Adrenal gland (tissue), 12 donors: ENCODE measurements around the gene TPSB2. TPM values are rescaled to one million over a fixed set of nuclear protein-coding genes. Genes with fewer than 3 reads are reported as not detected.
"Not testable (repeated sequence)": the region's sequence is repeated elsewhere in the genome, so short reads cannot be mapped to it uniquely, and the experiment has no call there.

Source experiments
- DNase-seq, 7 donors: peaks; one replicate each; pipeline ENCODE4 v3.0.0-alpha.2; 2019 to 2020
- H3K27ac ChIP-seq, 5 donors: fragments of 200-600 bp; sonication (generic) in 4 of 5; 1 replicate in 3 of 5; 2 replicates in 2 of 5; pipeline versions ENCODE4 v1.5.1 to v1.8.0; 2016 to 2020; ENCODE audit warnings: mild to moderate bottlenecking in 1 of 5
- H3K27me3 ChIP-seq: fragments of 200-600 bp; 2 replicates; pipeline ENCODE4 v1.8.0; 2021
- H3K36me3 ChIP-seq, 2 donors: fragments of 200-600 bp; replicated peaks in 1 of 2; 1 replicate in 1 of 2; 2 replicates in 1 of 2; pipeline versions ENCODE4 v1.5.1 to v1.8.0; 2018 to 2022
- H3K4me1 ChIP-seq, 2 donors: fragments of 200-600 bp; replicated peaks in 1 of 2; 1 replicate in 1 of 2; 2 replicates in 1 of 2; pipeline versions ENCODE4 v1.5.1 to v1.8.0; 2018 to 2021
- H3K4me3 ChIP-seq, 4 donors: fragments of 200-600 bp; sonication (generic) in 3 of 4; one replicate each; pipeline ENCODE4 v1.5.1; 2016 to 2018
- H3K9me3 ChIP-seq, 3 donors: fragments of 200-600 bp; sonication (generic) in 1 of 3; replicated peaks in 1 of 3; 1 replicate in 2 of 3; 2 replicates in 1 of 3; pipeline versions ENCODE4 v1.5.1 to v1.8.0; 2016 to 2021
- CTCF ChIP-seq, 6 experiments: fragments of 450-650 bp in 4 of 6; fragments of 200-600 bp in 2 of 6; sonication (generic) in 1 of 6; IDR thresholded peaks; 1 replicate in 5 of 6; 2 replicates in 1 of 6; pipeline versions ENCODE4 v1.5.1 to v1.8.0; 2016 to 2021; ENCODE audit warnings: antibody characterized with exemption in 6 of 6, mild to moderate bottlenecking in 2 of 6, moderate library complexity in 1 of 6
- POLR2A ChIP-seq, 2 donors: fragments of 450-650 bp; IDR thresholded peaks; one replicate each; pipeline ENCODE4 v1.6.1; 2017; ENCODE audit warnings: antibody characterized with exemption in 2 of 2, mild to moderate bottlenecking in 2 of 2, moderate library complexity in 1 of 2
- WGBS, 4 donors: extraction: QIAGEN DNeasy Blood & Tissue Kit in 2 of 4; methylation state at CpG; one replicate each; pipeline versions ENCODE4 v1.1.5 to v1.1.7; 2013 to 2017; 5-methylcytosine and 5-hydroxymethylcytosine counted together
- intact Hi-C, 2 donors: fragments of 100-400 bp; cut with DNase I; formaldehyde crosslinking; loops; one replicate each; pipeline versions ENCODE4 v1.14.1 to v1.15.0; 2022 to 2023
- polyA plus RNA-seq, 3 donors: library from polyadenylated mRNA; stranded (reverse); fragments of 200-250 nt in 2 of 3; fragments of 350-450 nt in 1 of 3; fragmentation: Illumina TruSeq in 1 of 3; extraction: RNeasy Lipid Tissue Mini Kit (QIAGEN cat#74804) in 1 of 3; gene quantifications; one replicate each; pipeline ENCODE4 v1.2.3, GENCODE V29; 2013 to 2014
- total RNA-seq, 9 donors: library from RNA; depleted of rRNA in 4 of 9; stranded (reverse); fragments of >200 nt in 4 of 9; fragments of 120-200 nt in 1 of 9; fragmentation: NEBNext Ultra II Directional in 1 of 9; extraction: Animal tissue kit (Norgen Biotek cat#: 25700) in 1 of 9; gene quantifications; one replicate each; pipeline versions ENCODE4 v1.1.0 to v1.2.4, GENCODE V29; 2013 to 2023
- donor health status: healthy with polysubstance abuse.
- donor health status: Bipolar disorder and iron deficiency.
- donor health status: DM: yes; HTN: yes; CAD: no.
- donor health status: DM: no; HTN: no; CAD: no.
- donor health status: DM: no; HTN: no; CAD: no.
- donor health status: DM: yes; HTN: yes; CAD: no.

Gene TPSB2
- total and polyA plus RNA-seq, 12 donors: 0.32 to 6.6 (median 0.78) TPM; not detected in 5

DNA sequence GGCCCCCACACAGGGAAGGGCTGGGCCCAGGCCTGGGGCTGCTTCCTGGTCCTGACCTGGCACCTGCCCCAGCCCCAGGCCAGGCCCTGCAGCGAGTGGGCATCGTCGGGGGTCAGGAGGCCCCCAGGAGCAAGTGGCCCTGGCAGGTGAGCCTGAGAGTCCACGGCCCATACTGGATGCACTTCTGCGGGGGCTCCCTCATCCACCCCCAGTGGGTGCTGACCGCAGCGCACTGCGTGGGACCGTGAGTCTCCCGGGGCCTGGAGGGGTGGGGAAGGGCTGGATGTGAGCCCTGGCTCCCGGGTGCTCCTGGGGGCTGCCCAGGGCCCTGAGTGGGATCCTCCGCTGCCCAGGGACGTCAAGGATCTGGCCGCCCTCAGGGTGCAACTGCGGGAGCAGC lies 11.1 kb upstream of the TPSB2 start:
- H3K4me3 ChIP-seq, intact Hi-C loops, H3K4me1 ChIP-seq, H3K9me3 ChIP-seq, H3K27me3 ChIP-seq, H3K27ac ChIP-seq, H3K36me3 ChIP-seq: not testable (repeated sequence)
- peak in 1 of 7 donors; percentile 2 for DNase-seq
- WGBS, 4 donors: 80% methylated on average over 8 to 11 of the region's 15 CpGs; no CpG with 5 or more reads in 2 of the 4 donors

- DNase-seq: peak in 1 of 7 donors; percentile 3
- H3K36me3 ChIP-seq, H3K9me3 ChIP-seq, H3K4me1 ChIP-seq, intact Hi-C loops, H3K27ac ChIP-seq, H3K4me3 ChIP-seq, H3K27me3 ChIP-seq: not testable (repeated sequence)
- WGBS, 4 donors: 32 to 69% (median 57%) methylated on average over 5 to 7 of the region's 12 CpGs
Observed at GRCh38 chr16:1240436-1240835, 10.5 kb upstream of the TPSB2 start, which contains the start of gene TPSAB1. TSS of gene TPSAB1 (plus strand) at chr16:1240705. CDS start at chr16:1240939, 234 bp downstream.

DNA sequence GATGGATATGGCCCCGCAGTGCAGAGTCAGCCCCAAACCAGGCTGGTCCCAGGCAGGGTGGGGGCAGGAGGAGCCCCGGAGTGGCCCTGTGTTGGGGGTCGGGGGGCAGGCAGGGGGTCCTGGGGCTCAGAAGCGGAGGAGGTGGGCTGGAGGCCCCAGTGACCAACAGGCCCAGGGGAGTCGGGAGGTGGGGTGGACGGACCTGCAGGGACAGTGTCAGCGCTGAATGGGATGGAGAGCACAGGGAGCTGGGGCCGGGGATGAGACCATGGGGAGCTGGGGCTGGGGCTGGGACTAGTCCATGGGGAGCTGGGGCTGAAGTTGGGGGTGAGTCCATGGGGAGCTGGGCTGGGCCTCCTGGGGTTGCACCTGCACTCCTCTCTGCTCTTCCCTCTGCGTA lies 9.6 kb upstream of the TPSB2 start:
- peak in 1 of 7 donors; percentile 2 for DNase-seq
- 72 to 84% (median 84%) methylated on average over 6 to 7 of the region's 9 CpGs for WGBS, 4 donors

DNA sequence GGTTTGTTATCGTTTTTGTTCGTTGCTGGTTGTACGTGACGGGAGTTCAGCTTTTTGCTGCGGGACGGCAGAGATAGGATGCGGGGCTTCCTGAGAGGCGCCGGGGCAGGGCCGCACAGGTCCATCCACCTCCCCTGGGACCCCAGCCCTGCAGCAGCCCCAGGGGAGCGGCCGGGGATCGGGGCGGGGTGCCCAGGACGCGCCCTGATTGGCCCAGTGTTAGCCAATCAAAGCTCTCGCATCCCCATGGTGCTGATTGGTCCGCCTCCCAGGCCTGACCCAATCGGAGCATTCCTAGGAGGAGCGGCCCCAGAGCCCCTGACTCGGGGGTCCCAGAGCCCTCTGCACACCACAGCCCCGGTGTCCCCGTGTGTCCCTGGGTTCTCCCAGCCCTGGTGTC lies 8.9 kb upstream of the TPSB2 start:
- H3K27me3 ChIP-seq, H3K4me3 ChIP-seq, H3K27ac ChIP-seq, intact Hi-C loops, H3K4me1 ChIP-seq, H3K36me3 ChIP-seq, H3K9me3 ChIP-seq: not testable (repeated sequence)
- 48 to 68% (median 63%) methylated on average over 9 to 19 of the region's 23 CpGs for WGBS, 4 donors
- peak in 1 of 7 donors; percentile 0 for DNase-seq

More for the DNA sequence above, 9.6 kb upstream of the TPSB2 start:
- H3K9me3 ChIP-seq, H3K4me3 ChIP-seq, H3K27me3 ChIP-seq, H3K27ac ChIP-seq, H3K4me1 ChIP-seq, intact Hi-C loops, H3K36me3 ChIP-seq: not testable (repeated sequence)

- intact Hi-C loops: no loop called here
- DNase-seq: no peak
- Histone ChIP-seq H3K36me3 (no peaks in the 10 kb centered on the region), H3K4me3 (no peak overlapping the region), H3K27me3 (no peaks in the 10 kb centered on the region), H3K27ac (no peak overlapping the region), H3K9me3 (no peaks in the 10 kb centered on the region), H3K4me1 (no peaks in the 10 kb centered on the region)
- TF ChIP-seq CTCF (IDR thresholded peaks at IDR 0.05) (no peak), POLR2A (IDR thresholded peaks at IDR 0.05) (no peak)
- WGBS, 4 donors: 73 to 80% (median 77%) methylated on average over 9 of the region's 9 CpGs
Observed at GRCh38 chr16:1237990-1238389, 8.0 kb upstream of the TPSB2 start.

DNA sequence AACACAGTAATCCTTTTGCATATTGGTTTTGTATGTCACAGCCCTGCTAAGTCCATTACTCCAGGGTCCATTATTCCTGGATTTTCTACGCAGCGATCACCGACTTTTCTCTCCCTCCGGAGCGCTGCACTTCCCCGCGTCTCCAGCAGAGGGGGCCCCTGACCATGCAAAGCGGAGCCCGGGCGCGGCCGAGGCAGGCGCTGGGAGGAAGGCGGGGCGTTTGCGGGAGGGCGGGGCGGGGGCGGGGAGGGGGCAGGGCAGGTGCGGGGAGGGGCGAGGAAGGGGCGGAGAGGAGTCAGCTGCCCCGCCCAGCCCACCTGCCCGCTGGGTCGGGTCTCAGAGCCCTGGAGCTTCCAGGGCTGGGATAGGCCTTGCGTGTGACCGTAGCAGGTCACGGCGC lies 6.7 kb upstream of the TPSB2 start:
- H3K27ac ChIP-seq, H3K4me1 ChIP-seq, H3K36me3 ChIP-seq, H3K27me3 ChIP-seq, H3K9me3 ChIP-seq, intact Hi-C loops, DNase-seq, H3K4me3 ChIP-seq: not testable (repeated sequence)
- no CpG with 5 or more reads among the region's 29 CpGs for whole genome bisulfite sequencing, 4 donors

- H3K4me3 ChIP-seq, H3K4me1 ChIP-seq, H3K27me3 ChIP-seq, intact Hi-C loops, DNase-seq, H3K36me3 ChIP-seq, H3K27ac ChIP-seq, H3K9me3 ChIP-seq: not testable (repeated sequence)
- no CpG with 5 or more reads among the region's 47 CpGs for WGBS, 4 donors
Observed at GRCh38 chr16:1232049-1232748, 2.2 kb upstream of the TPSB2 start.

DNA sequence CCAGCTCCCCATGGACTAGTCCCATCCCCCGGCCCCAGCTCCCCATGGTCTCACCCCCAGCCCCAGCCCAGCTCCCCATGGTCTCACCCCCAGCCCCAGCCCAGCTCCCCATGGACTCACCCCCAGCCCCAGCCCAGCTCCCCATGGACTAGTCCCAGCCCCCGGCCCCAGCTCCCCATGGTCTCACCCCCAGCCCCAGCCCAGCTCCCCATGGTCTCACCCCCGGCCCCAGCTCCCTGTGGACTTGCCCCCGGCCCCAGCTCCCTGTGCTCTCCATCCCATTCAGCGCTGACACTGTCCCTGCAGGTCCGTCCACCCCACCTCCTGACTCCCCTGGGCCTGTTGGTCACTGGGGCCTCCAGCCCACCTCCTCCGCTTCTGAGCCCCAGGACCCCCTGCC lies 1.3 kb upstream of the TPSB2 start:
- H3K27me3 ChIP-seq, intact Hi-C loops, H3K4me1 ChIP-seq, H3K27ac ChIP-seq, H3K36me3 ChIP-seq, H3K4me3 ChIP-seq, H3K9me3 ChIP-seq: not testable (repeated sequence)
- 76 to 86% (median 80%) methylated on average over 1 to 7 of the region's 7 CpGs; no CpG with 5 or more reads in 1 of the 4 donors for WGBS, 4 donors
- peak in 2 of 7 donors; percentile 2 to 12 for DNase-seq

DNA sequence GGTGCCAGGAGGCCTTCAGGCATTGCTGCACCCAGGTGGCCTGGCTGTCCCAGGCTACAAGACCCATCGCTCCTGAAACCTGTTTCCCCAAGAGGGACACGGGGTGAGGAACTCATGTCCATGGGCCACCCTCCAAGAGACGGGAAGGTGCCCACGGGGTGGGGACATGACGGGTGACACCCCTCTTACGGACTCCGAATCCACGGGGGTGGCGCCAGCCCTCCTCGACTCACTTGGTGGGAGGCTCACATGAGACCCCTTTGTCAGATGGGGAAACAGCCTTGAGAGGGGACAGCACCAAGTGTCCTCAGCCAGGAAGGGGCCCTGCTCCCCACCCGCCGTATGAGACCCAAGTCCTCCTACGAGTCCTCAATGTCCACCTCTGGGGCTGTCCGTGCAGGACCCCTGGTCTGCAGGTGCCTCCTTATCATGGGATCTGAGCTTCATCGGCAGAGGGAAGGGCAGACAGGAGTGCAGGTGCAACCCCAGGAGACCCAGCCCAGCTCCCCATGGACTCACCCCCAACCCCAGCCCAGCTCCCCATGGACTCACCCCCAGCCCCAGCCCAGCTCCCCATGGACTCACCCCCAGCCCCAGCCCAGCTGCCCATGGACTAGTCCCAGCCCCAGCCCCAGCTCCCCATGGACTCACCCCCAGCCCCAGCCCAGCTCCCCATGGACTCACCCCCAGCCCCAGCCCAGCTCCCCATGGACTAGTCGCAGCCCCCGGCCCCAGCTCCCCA lies 658 bp upstream of the TPSB2 start:
- H3K9me3 ChIP-seq, H3K27me3 ChIP-seq, H3K4me3 ChIP-seq, H3K27ac ChIP-seq, H3K4me1 ChIP-seq, H3K36me3 ChIP-seq, intact Hi-C loops: not testable (repeated sequence)
- peak in 1 of 7 donors; percentile 7 for DNase-seq
- WGBS, 4 donors: 60 to 81% (median 76%) methylated on average over 1 to 17 of the region's 17 CpGs

- DNase-seq, intact Hi-C loops, H3K9me3 ChIP-seq, H3K36me3 ChIP-seq, H3K4me3 ChIP-seq, H3K27me3 ChIP-seq, H3K27ac ChIP-seq, H3K4me1 ChIP-seq: not testable (repeated sequence)
- WGBS, 4 donors: 82 to 84% methylated on average over 8 to 12 of the region's 13 CpGs; no CpG with 5 or more reads in 2 of the 4 donors
Observed at GRCh38 chr16:1229476-1229875, 508 bp downstream of the TPSB2 start.
